DOHH2 (cell line): ENCODE measurements around the gene GUCA1A.

Experiments
- H3F3A ChIP-seq: fragments of 200-600 bp; sonication (generic), shearing (Covaris generic); 2 replicates; pipeline ENCODE4 v1.6.0; 2016; ENCODE audit warnings: antibody characterized with exemption, mild to moderate bottlenecking; ENCODE audit not compliant: control insufficient read depth, insufficient read depth
- H3K27ac ChIP-seq: fragments of 200-600 bp; sonication (generic); 2 replicates; pipeline ENCODE4 v1.5.1; 2014; ENCODE audit warnings: low read depth, mild to moderate bottlenecking, low read length, moderate library complexity
- H3K27me3 ChIP-seq: fragments of 200-600 bp; sonication (generic); 2 replicates; pipeline ENCODE4 v1.6.1; 2014; ENCODE audit warnings: mild to moderate bottlenecking, low read length, mixed read lengths; ENCODE audit not compliant: control insufficient read depth
- H3K36me3 ChIP-seq: fragments of 200-600 bp; sonication (generic); 2 replicates; pipeline ENCODE4 v1.6.1; 2014; ENCODE audit warnings: mild to moderate bottlenecking, low read length, moderate library complexity, mixed read lengths; ENCODE audit not compliant: control insufficient read depth
- H3K4me1 ChIP-seq: fragments of 200-600 bp; sonication (generic); 2 replicates; pipeline ENCODE4 v1.6.1; 2014; ENCODE audit warnings: mild to moderate bottlenecking, low read length, mixed read lengths; ENCODE audit not compliant: control insufficient read depth
- H3K4me2 ChIP-seq: fragments of 200-600 bp; sonication (generic); 2 replicates; pipeline ENCODE4 v1.6.0; 2014; ENCODE audit warnings: mild to moderate bottlenecking, low read length, moderate library complexity
- H3K4me3 ChIP-seq: fragments of 200-600 bp; sonication (generic); 2 replicates; pipeline ENCODE4 v1.5.1; 2014; ENCODE audit warnings: mild to moderate bottlenecking, low read length, mixed read lengths
- H3K79me2 ChIP-seq: fragments of 200-600 bp; sonication (generic); 2 replicates; pipeline ENCODE4 v1.6.1; 2014; ENCODE audit warnings: mild to moderate bottlenecking, low read length, mixed read lengths; ENCODE audit not compliant: control insufficient read depth
- H3K9me2 ChIP-seq: fragments of 200-600 bp; sonication (generic); replicated peaks from 2 replicates; pipeline ENCODE4 v1.6.1; 2014; ENCODE audit warnings: mild to moderate bottlenecking, low read length, mixed read lengths; ENCODE audit not compliant: control insufficient read depth
- H3K9me3 ChIP-seq: fragments of 200-600 bp; sonication (generic); 2 replicates; pipeline ENCODE4 v1.6.1; 2014; ENCODE audit warnings: antibody characterized with exemption, low read length, mixed read lengths; ENCODE audit not compliant: control insufficient read depth, insufficient read depth
- H4K20me1 ChIP-seq: fragments of 200-600 bp; sonication (generic); 2 replicates; pipeline ENCODE4 v1.6.0; 2014; ENCODE audit warnings: low read depth, mild to moderate bottlenecking, antibody characterized with exemption, low read length, moderate library complexity; ENCODE audit not compliant: control insufficient read depth, insufficient read depth
- EZH2phosphoT487 ChIP-seq: fragments of 200-600 bp; sonication (generic); IDR thresholded peaks from 2 replicates; pipeline ENCODE4 v1.6.1; 2017; ENCODE audit warnings: borderline replicate concordance, mild to moderate bottlenecking, antibody characterized with exemption, low read length, moderate library complexity, mixed read lengths
- TF ChIP-seq, protein P1 (sequence below): fragments of 200-600 bp; sonication (generic); IDR thresholded peaks from one replicate; pipeline ENCODE4 v1.5.1; 2014; ENCODE audit warnings: antibody characterized with exemption, mild to moderate bottlenecking, low read depth, low read length; ENCODE audit not compliant: poor library complexity, severe bottlenecking

GUCA1A gene

GRCh38 chr6:42163981-42164380, 9.2 kb upstream of the GUCA1A start:
- Histone ChIP-seq H3K27ac (no peak overlapping the region), H3K4me1 (peaks cover 18% of the 10 kb centered on the region), H4K20me1 (no peaks in the 10 kb centered on the region), H3K36me3 (no peaks in the 10 kb centered on the region), H3K79me2 (no peaks in the 10 kb centered on the region), H3K27me3 (peaks cover 14% of the 10 kb centered on the region), H3K9me2 (no peaks in the 10 kb centered on the region), H3F3A (no peaks in the 10 kb centered on the region), H3K4me3 (no peak overlapping the region), H3K9me3 (no peaks in the 10 kb centered on the region), H3K4me2 (no peak overlapping the region)
- TF ChIP-seq EZH2phosphoT487 = no peak
- TF ChIP-seq, protein P1, sequence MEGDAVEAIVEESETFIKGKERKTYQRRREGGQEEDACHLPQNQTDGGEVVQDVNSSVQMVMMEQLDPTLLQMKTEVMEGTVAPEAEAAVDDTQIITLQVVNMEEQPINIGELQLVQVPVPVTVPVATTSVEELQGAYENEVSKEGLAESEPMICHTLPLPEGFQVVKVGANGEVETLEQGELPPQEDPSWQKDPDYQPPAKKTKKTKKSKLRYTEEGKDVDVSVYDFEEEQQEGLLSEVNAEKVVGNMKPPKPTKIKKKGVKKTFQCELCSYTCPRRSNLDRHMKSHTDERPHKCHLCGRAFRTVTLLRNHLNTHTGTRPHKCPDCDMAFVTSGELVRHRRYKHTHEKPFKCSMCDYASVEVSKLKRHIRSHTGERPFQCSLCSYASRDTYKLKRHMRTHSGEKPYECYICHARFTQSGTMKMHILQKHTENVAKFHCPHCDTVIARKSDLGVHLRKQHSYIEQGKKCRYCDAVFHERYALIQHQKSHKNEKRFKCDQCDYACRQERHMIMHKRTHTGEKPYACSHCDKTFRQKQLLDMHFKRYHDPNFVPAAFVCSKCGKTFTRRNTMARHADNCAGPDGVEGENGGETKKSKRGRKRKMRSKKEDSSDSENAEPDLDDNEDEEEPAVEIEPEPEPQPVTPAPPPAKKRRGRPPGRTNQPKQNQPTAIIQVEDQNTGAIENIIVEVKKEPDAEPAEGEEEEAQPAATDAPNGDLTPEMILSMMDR = no peak

DNA sequence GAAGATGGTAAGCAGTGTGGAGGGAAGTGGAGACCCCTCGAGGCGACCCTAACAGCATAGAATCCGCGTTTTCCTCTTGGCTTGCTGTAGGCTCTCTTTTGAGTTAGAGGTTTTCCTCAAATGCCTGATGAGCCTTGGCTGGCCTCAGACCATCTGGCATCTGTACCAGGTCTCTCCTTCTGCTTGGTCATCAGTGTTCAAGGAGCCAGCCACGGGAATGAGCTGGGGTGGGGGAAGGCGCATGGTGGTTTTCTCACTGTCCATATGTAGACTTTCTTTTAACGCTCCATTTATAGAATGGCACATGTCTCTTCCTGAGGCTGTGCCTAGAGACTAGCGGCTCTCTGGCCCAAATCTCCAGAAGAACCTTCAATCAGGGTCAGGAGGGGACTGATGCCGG, 8.1 kb upstream of the GUCA1A start:
- Histone ChIP-seq H3K27ac (no peak overlapping the region), H3K4me1 (peaks cover 18% of the 10 kb centered on the region), H4K20me1 (no peaks in the 10 kb centered on the region)

DNA sequence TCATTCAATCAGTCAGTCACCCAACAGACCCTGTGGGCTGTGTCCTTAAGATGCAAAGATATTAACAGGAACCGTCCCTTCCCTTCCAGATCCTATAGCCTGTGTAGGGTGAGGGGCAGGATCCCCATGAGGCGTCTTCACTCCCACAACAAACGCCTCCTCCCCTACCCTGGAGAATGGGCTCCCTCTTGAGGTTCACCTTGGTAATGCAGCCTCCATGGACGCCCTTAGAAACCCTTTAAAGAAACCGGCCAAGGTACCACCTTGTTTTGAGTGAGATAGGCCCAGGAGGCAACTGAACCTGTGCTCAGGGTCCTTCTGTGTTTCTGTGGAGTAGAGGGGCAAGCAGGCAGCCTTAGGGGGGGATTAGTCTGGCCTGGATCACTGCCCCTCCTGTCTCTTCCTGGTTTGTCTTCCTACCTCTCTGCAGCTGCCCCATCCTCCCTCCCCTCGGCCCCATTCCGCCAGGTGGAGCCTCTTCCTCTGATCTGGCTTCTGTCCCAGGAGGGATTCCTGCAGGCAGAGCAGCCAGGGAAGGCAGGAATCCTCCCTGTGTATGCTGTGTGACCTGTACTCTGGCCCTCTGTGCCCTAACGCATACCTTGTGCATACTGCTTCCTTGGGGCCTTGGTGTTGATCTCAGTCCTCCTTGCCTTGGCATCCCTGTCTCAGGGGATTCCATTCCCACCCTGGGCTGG, 6.6 kb upstream of the GUCA1A start:
- no peak for TF ChIP-seq EZH2phosphoT487
- TF ChIP-seq, protein P1 = peak; percentile 91
- Histone ChIP-seq H3K27me3 (peaks cover 9% of the 10 kb centered on the region), H3K4me3 (no peak overlapping the region), H3K79me2 (no peaks in the 10 kb centered on the region), H3K4me2 (0 out of 2 replicates have a peak overlapping the region, but pooled peaks have one; percentile 22), H4K20me1 (no peaks in the 10 kb centered on the region), H3K27ac (no peak overlapping the region), H3K9me3 (no peaks in the 10 kb centered on the region), H3K4me1 (peaks cover 18% of the 10 kb centered on the region), H3K36me3 (no peaks in the 10 kb centered on the region), H3F3A (no peaks in the 10 kb centered on the region), H3K9me2 (no peaks in the 10 kb centered on the region)

More for the DNA sequence above, 8.1 kb upstream of the GUCA1A start:
- TF ChIP-seq, protein P1 = no peak
- TF ChIP-seq EZH2phosphoT487 = no peak
- Histone ChIP-seq H3K27me3 (peaks cover 14% of the 10 kb centered on the region), H3K9me3 (no peaks in the 10 kb centered on the region), H3F3A (no peaks in the 10 kb centered on the region), H3K36me3 (no peaks in the 10 kb centered on the region), H3K4me3 (no peak overlapping the region), H3K4me2 (no peak overlapping the region), H3K79me2 (no peaks in the 10 kb centered on the region), H3K9me2 (no peaks in the 10 kb centered on the region)
